OCI-LY7 (cell line): ENCODE measurements around the gene PUM2. TPM values are rescaled to one million over a fixed set of nuclear protein-coding genes. Genes with fewer than 3 reads are reported as not detected.

ENCODE experiments used
- BruUV-seq: library from RNA; stranded (reverse); fragments of 400-500 nt; replicated peaks from 2 replicates; lab custom pipeline; 2021; lab: Mats Ljungman, UMichigan
- CTCF ChIA-PET: fragments of 300-600 bp; sonication (Branson Sonifier 250); formaldehyde crosslinking; loops from one replicate; lab custom pipeline; 2022; ENCODE audit warnings: antibody characterized with exemption; ENCODE audit not compliant: unreplicated experiment; lab: Charles Lee
- POLR2A ChIA-PET: fragments of 300-600 bp; sonication (Branson Sonifier 250); formaldehyde crosslinking; loops from one replicate; lab custom pipeline; 2022; ENCODE audit warnings: antibody characterized with exemption; lab: Charles Lee
- DNase-seq: peaks from one replicate; pipeline ENCODE4 v3.0.0-alpha.2; 2015; ENCODE audit warnings: low spot score
- H2AFZ ChIP-seq: fragments of 200-600 bp; sonication (generic), shearing (Covaris generic); 2 replicates; pipeline ENCODE4 v1.6.1; 2014; ENCODE audit warnings: mild to moderate bottlenecking, antibody characterized with exemption, low read length, moderate library complexity
- H3K27ac ChIP-seq: fragments of 200-600 bp; sonication (generic); 2 replicates; pipeline ENCODE4 v1.5.1; 2014; ENCODE audit warnings: mixed run types, low read depth, mild to moderate bottlenecking, moderate library complexity, low read length, inconsistent platforms; ENCODE audit not compliant: poor library complexity, severe bottlenecking
- H3K36me3 ChIP-seq: fragments of 200-600 bp; sonication (generic); 2 replicates; pipeline ENCODE4 v1.6.1; 2014; ENCODE audit warnings: mild to moderate bottlenecking, antibody characterized with exemption, low read length, moderate library complexity, mixed read lengths; ENCODE audit not compliant: insufficient read depth
- H3K4me1 ChIP-seq: fragments of 200-600 bp; sonication (generic); 2 replicates; pipeline ENCODE4 v1.5.1; 2014; ENCODE audit warnings: mild to moderate bottlenecking, low read length; ENCODE audit not compliant: insufficient read depth, poor library complexity, severe bottlenecking
- H3K4me2 ChIP-seq: fragments of 200-600 bp; sonication (generic); 2 replicates; pipeline ENCODE4 v1.6.1; 2014; ENCODE audit warnings: mild to moderate bottlenecking, low read length
- H3K4me3 ChIP-seq: fragments of 200-600 bp; sonication (generic); 2 replicates; pipeline ENCODE4 v1.5.1; 2014; ENCODE audit warnings: mild to moderate bottlenecking, low read depth, low read length; ENCODE audit not compliant: poor library complexity, severe bottlenecking
- H3K79me2 ChIP-seq: fragments of 200-600 bp; sonication (generic); 2 replicates; pipeline ENCODE4 v1.6.1; 2016; ENCODE audit warnings: low read depth, mild to moderate bottlenecking, low read length, moderate library complexity, mixed read lengths; ENCODE audit not compliant: insufficient read depth
- H3K9me2 ChIP-seq: fragments of 200-600 bp; sonication (generic); 2 replicates; pipeline ENCODE4 v1.6.1; 2016; ENCODE audit warnings: mild to moderate bottlenecking, low read length, mixed read lengths; ENCODE audit not compliant: insufficient read depth
- H3K9me3 ChIP-seq: fragments of 200-600 bp; sonication (generic); 2 replicates; pipeline ENCODE4 v1.6.1; 2014; ENCODE audit warnings: mild to moderate bottlenecking, mixed run types, low read length, mixed read lengths
- H4K20me1 ChIP-seq: fragments of 200-600 bp; sonication (generic); 2 replicates; pipeline ENCODE4 v1.6.1; 2014; ENCODE audit warnings: mild to moderate bottlenecking, antibody characterized with exemption, low read length, moderate library complexity, mixed read lengths; ENCODE audit not compliant: insufficient read depth
- EZH2phosphoT487 ChIP-seq: fragments of 200-600 bp; sonication (generic); IDR thresholded peaks from 2 replicates; pipeline ENCODE4 v1.6.1; 2018; ENCODE audit warnings: low read depth, borderline replicate concordance, mild to moderate bottlenecking, mixed run types, antibody characterized with exemption, low read length, moderate library complexity, mixed read lengths
- intact Hi-C: fragments of 100-400 bp; cut with micrococcal nuclease; formaldehyde crosslinking; loops from one replicate; pipeline ENCODE4 v1.10.0; 2022; ENCODE audit not compliant: unreplicated experiment
- total RNA-seq, 2 experiments: library from RNA; depleted of rRNA in 1 of 2; stranded (reverse); fragments of >200 nt in 1 of 2; shearing (Covaris generic) in 1 of 2; gene quantifications; 2 replicates each; pipeline ENCODE4 v1.2.3, GENCODE V29; 2014 to 2022
- TF ChIP-seq, protein P1 (sequence below): fragments of 200-600 bp; sonication (generic); conservative IDR thresholded peaks from 2 replicates; pipeline ENCODE4 v1.5.1; 2014; ENCODE audit warnings: mild to moderate bottlenecking, antibody characterized with exemption, low read length, moderate library complexity, mixed read lengths

Gene PUM2
- total RNA-seq, 2 experiments from 2014 or later, result 48.2 to 122 TPM

GRCh38 chr2:20288642-20289340 is 61.9 kb downstream of the PUM2 start:
- peaks cover 9% of the 10 kb centered on the region; the same call in 1 of the 2 replicates for H4K20me1 ChIP-seq
- H3K4me3 ChIP-seq, result no peak overlapping the region
- peaks cover 27% of the 10 kb centered on the region for H3K79me2 ChIP-seq
- no peaks in the 10 kb centered on the region for H3K9me2 ChIP-seq
- H3K9me3 ChIP-seq, result no peaks in the 10 kb centered on the region
- no peak overlapping the region for H3K4me2 ChIP-seq
- H3K4me1 ChIP-seq, result no peaks in the 10 kb centered on the region
- no peak overlapping the region for H3K27ac ChIP-seq
- TF ChIP-seq, protein P1, sequence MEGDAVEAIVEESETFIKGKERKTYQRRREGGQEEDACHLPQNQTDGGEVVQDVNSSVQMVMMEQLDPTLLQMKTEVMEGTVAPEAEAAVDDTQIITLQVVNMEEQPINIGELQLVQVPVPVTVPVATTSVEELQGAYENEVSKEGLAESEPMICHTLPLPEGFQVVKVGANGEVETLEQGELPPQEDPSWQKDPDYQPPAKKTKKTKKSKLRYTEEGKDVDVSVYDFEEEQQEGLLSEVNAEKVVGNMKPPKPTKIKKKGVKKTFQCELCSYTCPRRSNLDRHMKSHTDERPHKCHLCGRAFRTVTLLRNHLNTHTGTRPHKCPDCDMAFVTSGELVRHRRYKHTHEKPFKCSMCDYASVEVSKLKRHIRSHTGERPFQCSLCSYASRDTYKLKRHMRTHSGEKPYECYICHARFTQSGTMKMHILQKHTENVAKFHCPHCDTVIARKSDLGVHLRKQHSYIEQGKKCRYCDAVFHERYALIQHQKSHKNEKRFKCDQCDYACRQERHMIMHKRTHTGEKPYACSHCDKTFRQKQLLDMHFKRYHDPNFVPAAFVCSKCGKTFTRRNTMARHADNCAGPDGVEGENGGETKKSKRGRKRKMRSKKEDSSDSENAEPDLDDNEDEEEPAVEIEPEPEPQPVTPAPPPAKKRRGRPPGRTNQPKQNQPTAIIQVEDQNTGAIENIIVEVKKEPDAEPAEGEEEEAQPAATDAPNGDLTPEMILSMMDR, result no peak
- TF ChIP-seq EZH2phosphoT487, result no peak
- BruUV-seq, result no TSS peak
- H3K36me3 ChIP-seq, result peaks cover 99% of the 10 kb centered on the region
- DNase-seq, result no peak
- H2AFZ ChIP-seq, result no peak overlapping the region
- intact Hi-C loops, result no loop called here
- CTCF ChIA-PET, result no interaction called here
- POLR2A ChIA-PET, result interaction anchor here (2.1 kb wide), 1 partner anchor 9 kb away, joined by 7 read pairs; no protein-coding TSS in a partner anchor

DNA sequence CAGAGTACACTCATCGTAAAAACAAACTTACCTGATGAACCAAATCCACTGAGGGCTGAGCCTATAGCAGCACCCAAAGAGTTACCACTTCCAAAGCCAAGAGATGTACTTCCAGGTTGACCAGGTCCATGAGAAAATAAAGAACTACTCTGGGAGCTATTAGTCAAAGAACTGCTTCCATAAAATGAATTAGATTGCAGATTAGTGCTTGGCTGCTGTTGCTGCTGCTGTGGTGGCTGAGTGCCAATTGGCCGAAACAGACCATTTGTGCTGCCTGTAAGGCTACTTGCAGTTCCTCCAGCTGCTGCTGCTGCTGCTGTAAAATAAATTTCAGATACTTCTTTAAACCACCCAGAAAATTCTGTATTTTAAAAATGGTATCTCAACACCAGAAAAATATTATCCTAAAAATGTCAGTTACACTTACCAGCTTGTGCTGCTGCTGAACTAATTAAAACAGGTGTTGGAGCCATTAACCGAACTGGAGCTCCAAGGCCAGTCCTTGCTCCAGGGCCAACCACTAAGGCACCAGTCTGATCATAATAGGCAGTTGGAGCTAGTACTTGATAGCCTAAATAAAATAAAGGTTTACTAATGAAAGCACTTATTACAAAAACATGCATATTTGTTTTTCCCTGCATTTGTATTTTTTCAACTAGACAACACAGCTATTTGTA is 67.6 kb downstream of the PUM2 start:
- Histone ChIP-seq H4K20me1 (0 out of 2 replicates have a peak, but pooled peaks cover 9% of the 10 kb centered on the region), H3K4me1 (no peaks in the 10 kb centered on the region), H3K36me3 (peaks cover 100% of the 10 kb centered on the region), H3K79me2 (no peaks in the 10 kb centered on the region; the same call in 1 of the 2 replicates), H3K9me3 (no peaks in the 10 kb centered on the region), H3K27ac (no peak overlapping the region), H3K4me2 (no peak overlapping the region), H2AFZ (no peak overlapping the region), H3K4me3 (no peak overlapping the region), H3K9me2 (no peaks in the 10 kb centered on the region)
- BruUV-seq, result no TSS peak
- intact Hi-C loops, result no loop called here
- CTCF ChIA-PET, result no interaction called here
- TF ChIP-seq EZH2phosphoT487, result no peak
- TF ChIP-seq, protein P1, result no peak
- DNase-seq, result no peak
- POLR2A ChIA-PET, result interaction anchor here (0.5 to 1.7 kb wide), 8 partner anchors 8 to 1076 kb away, joined by 3 to 4 read pairs (median 3); no protein-coding TSS in a partner anchor
